ENCODE results near the gene ELAC2.
"Not testable (repeated sequence)": the region's sequence is repeated elsewhere in the genome, so short reads cannot be mapped to it uniquely, and the experiment has no call there.

ELAC2 gene

DNA sequence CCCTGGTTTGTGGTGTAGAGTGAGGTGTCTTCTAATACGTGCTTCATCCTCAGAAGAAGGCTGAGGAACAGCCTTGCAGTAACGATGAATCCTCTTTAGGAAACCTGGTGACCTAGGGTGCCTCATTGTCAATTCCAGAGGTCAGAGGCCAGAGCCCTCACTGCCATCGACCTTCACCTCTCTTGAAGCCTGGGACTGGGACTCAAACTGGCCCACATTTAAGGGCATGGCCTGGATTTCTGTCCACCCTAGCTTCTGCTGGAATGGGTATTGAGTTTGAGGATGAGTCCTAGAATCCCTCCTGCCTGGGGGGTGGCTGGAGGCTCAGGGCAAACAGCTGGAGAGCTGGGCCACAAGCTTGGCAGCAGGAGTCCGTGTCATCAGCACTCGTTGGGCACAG lies 38.6 kb downstream of the ELAC2 start:
- no peak for TF ChIP-seq CTCF (IDR thresholded peaks at IDR 0.05; ENCODE audit: extremely low read depth, missing control alignments)

GRCh38 chr17:12978787-12979186 lies 39.0 kb downstream of the ELAC2 start:
- DNase-seq (ENCODE audit: low spot score), result not testable (repeated sequence)

More for the DNA sequence above, 38.6 kb downstream of the ELAC2 start:
- no peak for DNase-seq (ENCODE audit: low spot score)

DNA sequence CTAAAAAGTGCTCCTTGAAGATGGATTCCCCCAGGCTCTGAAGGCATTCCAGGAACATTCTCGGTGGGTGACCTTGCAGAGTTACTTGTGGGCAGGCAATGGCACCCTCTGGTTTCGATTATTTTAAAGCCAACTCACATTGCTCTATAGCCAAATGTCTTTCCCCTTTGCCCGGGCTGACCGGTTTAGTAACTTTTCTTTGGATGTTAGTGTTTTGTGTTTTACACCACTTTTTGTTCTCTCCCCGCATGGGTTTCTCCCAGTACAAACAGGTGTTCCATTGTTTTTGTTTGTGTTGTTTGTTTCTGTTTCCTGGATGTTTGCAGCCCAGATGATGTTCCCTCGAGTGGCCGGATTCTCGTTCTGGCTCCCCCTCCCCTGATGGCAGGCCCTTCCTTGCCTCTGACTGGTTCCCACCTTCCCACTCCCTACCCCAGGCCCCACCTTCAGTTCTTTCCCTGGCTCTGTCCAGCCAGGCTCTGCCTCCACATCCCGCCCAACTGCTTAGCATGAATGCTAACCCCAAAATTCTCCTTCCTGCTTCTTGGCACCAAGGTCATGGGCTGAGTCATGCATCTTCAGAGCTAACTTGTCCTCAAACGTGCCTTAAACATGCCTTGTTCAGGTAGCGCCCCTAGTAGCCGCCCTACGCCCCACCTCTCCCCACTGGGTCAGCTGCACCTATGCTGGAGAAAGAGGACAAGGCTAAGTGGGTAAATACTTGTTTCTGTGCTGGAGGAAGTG lies 40.6 kb downstream of the ELAC2 start:
- TF ChIP-seq CTCF (IDR thresholded peaks at IDR 0.05; ENCODE audit: extremely low read depth, missing control alignments), result no peak
- DNase-seq (ENCODE audit: low spot score), result no peak

GRCh38 chr17:12974005-12974531 lies 43.8 kb downstream of the ELAC2 start:
- no peak for TF ChIP-seq CTCF (IDR thresholded peaks at IDR 0.05; ENCODE audit: extremely low read depth, missing control alignments)
- DNase-seq (ENCODE audit: low spot score), result no peak

GRCh38 chr17:12973496-12974004 lies 44.3 kb downstream of the ELAC2 start:
- TF ChIP-seq CTCF (IDR thresholded peaks at IDR 0.05; ENCODE audit: extremely low read depth, missing control alignments), result no peak
- DNase-seq (ENCODE audit: low spot score), result no peak

- DNase-seq (ENCODE audit: low spot score), result no peak
- no peak for TF ChIP-seq CTCF (IDR thresholded peaks at IDR 0.05; ENCODE audit: extremely low read depth, missing control alignments)
Measured at GRCh38 chr17:12967962-12968361, 49.9 kb downstream of the ELAC2 start.

- no peak for TF ChIP-seq CTCF (IDR thresholded peaks at IDR 0.05; ENCODE audit: extremely low read depth, missing control alignments)
- DNase-seq (ENCODE audit: low spot score), result no peak
Measured at GRCh38 chr17:12966413-12966812, 51.4 kb downstream of the ELAC2 start.

DNA sequence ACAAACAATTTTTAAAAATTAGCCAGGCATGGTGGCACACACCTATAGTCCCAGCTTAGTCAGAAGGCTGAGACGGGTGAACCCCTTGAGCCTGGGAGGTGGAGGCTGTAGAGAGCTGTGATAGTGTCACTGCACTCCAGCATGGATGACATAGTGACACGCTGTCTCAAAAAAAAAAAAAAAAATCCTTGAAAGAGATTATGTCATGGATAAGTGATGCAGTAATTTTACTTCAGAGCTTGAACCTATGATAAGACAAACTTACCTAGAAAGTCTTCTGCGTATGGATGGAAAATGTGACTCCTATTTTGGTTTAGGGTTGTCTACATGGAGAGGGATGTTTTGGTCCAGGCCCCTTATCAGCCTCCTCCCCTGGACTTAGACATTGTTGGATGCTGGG lies 51.8 kb downstream of the ELAC2 start:
- DNase-seq (ENCODE audit: low spot score), result no peak
- TF ChIP-seq CTCF (IDR thresholded peaks at IDR 0.05; ENCODE audit: extremely low read depth, missing control alignments), result no peak
